ENCODE data around the gene RAD23A.

RAD23A gene

DNA sequence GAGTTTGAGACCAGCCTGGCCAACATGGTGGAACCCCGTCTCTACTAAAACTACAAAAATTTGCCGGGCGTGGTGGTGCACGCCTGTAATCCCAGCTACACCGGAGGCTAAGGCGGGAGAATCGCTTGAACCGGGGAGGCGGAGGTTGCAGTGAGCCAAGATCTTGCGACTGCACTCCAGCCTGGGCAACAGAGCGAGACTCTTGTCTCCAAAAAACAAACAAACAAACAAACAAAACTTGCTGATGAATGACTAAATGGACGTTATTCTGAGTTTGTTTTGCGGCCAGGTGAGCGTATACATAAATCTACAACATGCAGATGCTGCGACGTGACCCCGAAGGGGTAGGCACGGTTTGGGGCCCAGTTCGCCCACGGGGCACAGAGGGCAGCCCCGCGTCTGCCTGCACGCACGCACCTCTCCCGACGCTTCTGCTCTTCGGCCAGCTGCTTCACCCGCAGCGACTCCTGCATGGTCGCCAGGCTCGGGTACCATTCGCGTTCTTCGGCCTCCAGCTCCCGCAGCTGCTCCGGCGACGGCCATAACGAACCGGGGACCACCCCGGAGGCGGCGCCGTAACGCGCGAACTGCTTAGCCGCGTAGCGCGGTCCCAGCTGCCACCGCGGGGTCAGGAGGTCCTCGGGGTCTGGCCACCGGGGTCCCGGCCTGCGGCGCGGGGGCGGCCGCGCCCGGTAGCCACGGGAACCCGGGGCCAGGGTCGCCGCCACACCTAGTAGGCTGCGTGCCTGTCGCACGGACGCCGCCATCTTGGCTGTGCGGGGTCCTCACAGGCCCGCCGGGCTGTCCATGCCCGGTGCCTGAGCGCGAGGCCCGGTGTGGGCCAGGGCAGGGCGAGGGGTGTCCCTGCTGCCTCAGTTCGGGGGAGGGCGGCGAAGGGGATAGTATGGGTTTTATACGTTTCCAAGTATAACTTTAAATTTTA, 11.1 kb downstream of the RAD23A start, which contains the start of gene GADD45GIP1:
TSS of gene GADD45GIP1 (minus strand) at position 778 of the 943 bp plus-strand sequence. CDS start at position 767, 11 bp downstream.
- no peak for TF ChIP-seq CTCF (IDR thresholded peaks at IDR 0.05)

GRCh38 chr19:12959481-12959880, 13.8 kb downstream of the RAD23A start:
- no peak for TF ChIP-seq CTCF (IDR thresholded peaks at IDR 0.05)

DNA sequence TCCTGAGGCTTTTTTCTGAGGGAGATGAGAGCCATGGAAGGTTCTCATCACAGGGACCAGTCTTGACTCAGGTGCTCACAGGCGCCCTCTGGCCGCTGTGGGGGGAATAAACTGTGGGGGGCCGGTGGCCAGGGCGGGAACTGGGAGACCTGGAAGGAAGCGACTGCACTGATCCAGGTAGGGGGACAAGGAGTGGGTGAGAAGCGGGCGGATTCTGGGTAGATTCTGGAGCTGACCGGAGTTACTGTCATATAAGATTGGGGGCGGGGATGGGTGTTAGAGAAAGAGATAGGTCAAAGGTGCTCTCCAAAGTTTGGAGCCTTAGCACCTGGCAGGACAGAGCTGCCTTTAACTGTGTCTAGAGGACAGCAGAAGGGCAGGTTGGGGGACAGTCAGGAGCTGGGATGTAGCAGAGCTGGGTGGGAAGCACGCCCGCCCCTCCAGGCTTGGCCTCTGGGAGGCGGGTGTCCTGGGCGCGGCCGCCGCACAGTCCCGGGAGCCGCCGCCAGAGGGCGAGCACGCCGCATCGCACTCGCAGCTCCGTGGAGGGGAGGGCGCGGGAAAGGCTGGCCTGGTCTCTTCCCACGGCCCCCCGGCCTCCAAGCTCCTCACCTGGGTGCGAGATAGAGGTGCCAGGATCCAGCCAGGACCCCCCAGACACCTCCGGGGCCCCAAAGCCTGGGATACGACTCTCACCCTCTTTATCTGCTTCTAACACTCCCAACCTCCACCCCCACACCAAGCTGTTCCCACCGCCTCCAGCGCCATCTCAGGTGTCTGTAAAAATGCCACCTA, 19.6 kb downstream of the RAD23A start:
- peak; percentile 95 for TF ChIP-seq CTCF (IDR thresholded peaks at IDR 0.05)

DNA sequence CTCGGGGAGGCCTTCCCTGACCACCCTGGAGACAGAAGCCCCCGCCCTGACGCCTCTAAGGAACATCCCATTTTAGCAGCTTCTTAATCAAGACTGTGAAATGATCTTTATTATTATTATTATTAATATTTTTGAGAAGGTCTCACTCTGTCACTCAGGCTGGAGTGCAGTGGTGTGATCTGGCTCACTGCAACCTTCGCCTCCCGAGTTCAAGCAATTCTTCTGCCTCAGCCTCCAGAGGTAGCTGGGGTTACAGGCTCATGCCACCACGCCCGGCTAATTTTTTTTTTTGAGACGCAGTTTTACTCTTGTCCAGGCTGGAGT, 20.1 kb downstream of the RAD23A start:
- no peak for TF ChIP-seq CTCF (IDR thresholded peaks at IDR 0.05)

DNA sequence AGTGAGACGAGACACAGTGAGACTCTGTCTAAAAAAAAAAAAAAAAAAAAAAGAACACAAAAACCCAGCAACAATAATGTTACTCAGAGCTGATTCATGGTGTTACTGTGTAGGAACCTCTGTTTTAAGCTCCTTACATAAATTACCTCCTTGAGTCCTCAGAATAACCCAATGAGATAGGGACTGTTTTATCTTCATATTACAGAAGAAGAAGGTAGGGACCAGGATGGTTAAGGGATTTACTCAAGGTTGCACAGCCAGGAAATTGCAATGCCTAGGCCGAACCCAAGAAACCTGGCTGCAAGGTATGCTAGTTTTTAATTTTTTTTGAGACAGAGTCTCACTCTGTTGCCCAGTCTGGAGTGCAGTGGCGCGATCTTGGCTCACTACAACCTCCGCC, 22.2 kb downstream of the RAD23A start:
- no peak for TF ChIP-seq CTCF (IDR thresholded peaks at IDR 0.05)

- TF ChIP-seq CTCF (IDR thresholded peaks at IDR 0.05) = no peak
Measured at GRCh38 chr19:12969292-12969988, 23.8 kb downstream of the RAD23A start, which contains the start of gene DAND5. Gene DAND5 (plus strand): TSS chr19:12969576. CDS start chr19:12969661, 85 bp downstream.

Data from LNCAP (cell line).